B cell (primary cell): ENCODE measurements around the gene ZBTB32. TPM values are rescaled to one million over a fixed set of nuclear protein-coding genes. Genes with fewer than 3 reads are reported as not detected.

Experiments
- ATAC-seq: fragments of 200-7000 bp; cut with Tn5 transposase; one replicate; pipeline ENCODE4 v1.10.0; 2021; ENCODE audit warnings: low read depth, mild to moderate bottlenecking, moderate number of reproducible peaks, moderate library complexity
- CTCF ChIA-PET: fragments of 350-600 bp; sonication (Branson Sonifier 250); formaldehyde crosslinking; loops from one replicate; lab custom pipeline; 2021; ENCODE audit warnings: antibody characterized with exemption, inconsistent platforms; lab: Charles Lee
- POLR2A ChIA-PET: fragments of 350-600 bp; sonication (Branson Sonifier 250); formaldehyde crosslinking; loops from one replicate; lab custom pipeline; 2021; ENCODE audit warnings: antibody characterized with exemption; lab: Charles Lee
- DNase-seq: peaks from one replicate; pipeline ENCODE4 v3.0.0; 2013
- H2AFZ ChIP-seq: 2 replicates; pipeline ENCODE4 v1.6.1; 2012; ENCODE audit warnings: mild to moderate bottlenecking, low read depth, low read length; ENCODE audit not compliant: insufficient read depth, poor library complexity, severe bottlenecking
- H3K27ac ChIP-seq, 2 donors: 1 replicate in 1 of 2; 2 replicates in 1 of 2; pipeline ENCODE4 v1.5.1; 2012 to 2013; ENCODE audit warnings: low read length in 2 of 2, mild to moderate bottlenecking in 2 of 2, moderate library complexity in 1 of 2
- H3K27me3 ChIP-seq, 4 experiments: fragments of 200-600 bp in 1 of 4; sonication (generic) in 1 of 4; replicated peaks in 1 of 4; 1 replicate in 2 of 4; 2 replicates in 2 of 4; pipeline versions ENCODE4 v1.6.1 to v1.7.0; 2013 to 2016; ENCODE audit warnings: low read length in 3 of 4, mild to moderate bottlenecking in 2 of 4, mixed read lengths in 1 of 4, moderate library complexity in 1 of 4; ENCODE audit not compliant: insufficient read depth in 4 of 4, control insufficient read depth in 3 of 4; ENCODE audit errors: control extremely low read depth in 1 of 4
- H3K36me3 ChIP-seq, 2 experiments: replicated peaks in 1 of 2; 1 replicate in 1 of 2; 2 replicates in 1 of 2; pipeline versions ENCODE4 v1.6.1 to v1.7.1; 2013; ENCODE audit warnings: low read length in 1 of 2; ENCODE audit not compliant: insufficient read depth in 2 of 2, control insufficient read depth in 1 of 2; ENCODE audit errors: control extremely low read depth in 1 of 2, extremely low read depth in 1 of 2
- H3K4me1 ChIP-seq, 2 donors: fragments of 200-600 bp in 1 of 2; sonication (generic) in 1 of 2; 1 replicate in 1 of 2; 2 replicates in 1 of 2; pipeline versions ENCODE4 v1.5.1 to v1.6.1; 2013 to 2017; ENCODE audit warnings: low read length in 2 of 2; ENCODE audit not compliant: control insufficient read depth in 2 of 2, insufficient read depth in 2 of 2
- H3K4me2 ChIP-seq: replicated peaks from 2 replicates; pipeline ENCODE3; 2012; ENCODE audit warnings: mild to moderate bottlenecking, low read depth, low read length; ENCODE audit not compliant: poor library complexity, severe bottlenecking
- H3K4me3 ChIP-seq, 5 experiments: fragments of 200-600 bp in 1 of 5; sonication (generic) in 1 of 5; 1 replicate in 3 of 5; 2 replicates in 2 of 5; pipeline versions ENCODE4 v1.5.1 to v1.7.0; 2011 to 2016; ENCODE audit warnings: low read length in 4 of 5, mild to moderate bottlenecking in 4 of 5, low read depth in 2 of 5, control low read depth in 1 of 5, moderate library complexity in 1 of 5; ENCODE audit not compliant: insufficient read depth in 1 of 5; ENCODE audit errors: control extremely low read depth in 1 of 5, extremely low read depth in 1 of 5
- H3K79me2 ChIP-seq: fragments of 200-600 bp; sonication (generic); one replicate; pipeline ENCODE4 v1.6.0; 2016; ENCODE audit warnings: low read length; ENCODE audit not compliant: control insufficient read depth, insufficient read depth
- H3K9ac ChIP-seq: fragments of 200-600 bp; sonication (generic); 2 replicates; pipeline ENCODE4 v1.6.1; 2017; ENCODE audit warnings: mild to moderate bottlenecking, low read length, moderate library complexity
- H3K9me3 ChIP-seq, 3 donors: one replicate each; pipeline versions ENCODE4 v1.6.1 to v1.7.1; 2013; ENCODE audit warnings: low read length in 2 of 3; ENCODE audit not compliant: control insufficient read depth in 2 of 3, insufficient read depth in 1 of 3; ENCODE audit errors: control extremely low read depth in 1 of 3
- H4K20me1 ChIP-seq: 2 replicates; pipeline ENCODE4 v1.6.0; 2012; ENCODE audit warnings: mild to moderate bottlenecking, low read length; ENCODE audit not compliant: insufficient read depth, control insufficient read depth, poor library complexity, severe bottlenecking
- H3K27ac Mint-ChIP-seq: one replicate; pipeline ENCODE4 v1.8.0; 2021; ENCODE audit warnings: mixed read lengths
- H3K27me3 Mint-ChIP-seq: one replicate; pipeline ENCODE4 v1.8.0; 2021; ENCODE audit warnings: mixed read lengths
- H3K4me1 Mint-ChIP-seq: one replicate; pipeline ENCODE4 v1.8.0; 2021; ENCODE audit warnings: mixed read lengths
- H3K4me3 Mint-ChIP-seq: one replicate; pipeline ENCODE4 v1.8.0; 2021; ENCODE audit warnings: mixed read lengths
- H3K9me3 Mint-ChIP-seq: one replicate; pipeline ENCODE4 v1.8.0; 2022; ENCODE audit warnings: mixed read lengths; ENCODE audit not compliant: insufficient read depth
- CTCF ChIP-seq: fragments of 200-600 bp; IDR thresholded peaks from one replicate; pipeline ENCODE4 v1.8.0; 2022; ENCODE audit warnings: antibody characterized with exemption, mild to moderate bottlenecking
- EZH2 ChIP-seq: IDR thresholded peaks from 2 replicates; pipeline ENCODE4 v1.6.1; 2012; ENCODE audit warnings: borderline replicate concordance, low read depth, mild to moderate bottlenecking, moderate library complexity, low read length; ENCODE audit not compliant: insufficient read depth, poor library complexity, severe bottlenecking
- WGBS: methylation state at CpG from one replicate; pipeline ENCODE4 v1.1.5; 2013; ENCODE audit warnings: missing lambda C conversion rate; ENCODE audit not compliant: insufficient coverage; 5-methylcytosine and 5-hydroxymethylcytosine counted together
- intact Hi-C: fragments of 100-400 bp; cut with micrococcal nuclease; formaldehyde crosslinking; loops from one replicate; pipeline ENCODE4 v1.10.0; 2022
- polyA plus RNA-seq: library from polyadenylated mRNA; depleted of rRNA; stranded (reverse); fragments of >200 nt; gene quantifications from 2 replicates; pipeline ENCODE4 v1.2.3, GENCODE V29; 2012
- total RNA-seq, 2 donors: library from RNA; stranded (reverse); fragments of 120-200 nt in 1 of 2; gene quantifications; 1 replicate in 1 of 2; 2 replicates in 1 of 2; pipeline versions ENCODE4 v1.2.3 to v1.2.4, GENCODE V29; 2013 to 2022

Gene ZBTB32
- total and polyA plus RNA-seq, 2 donors (not counting 1 experiment from before 2014, with no cell fraction given) = 18.9 to 28.1 TPM

GRCh38 chr19:35764432-35765315 lies 60.3 kb downstream of the ZBTB32 start:
- Mint-ChIP-seq H3K9me3 (no peaks in the 10 kb centered on the region), H3K4me1 (peaks cover 4% of the 10 kb centered on the region), H3K27ac (no peak overlapping the region), H3K27me3 (no peaks in the 10 kb centered on the region), H3K4me3 (no peak overlapping the region)
- intact Hi-C loops = no loop called here
- H3K27me3 ChIP-seq = no peaks in the 10 kb centered on the region
- TF ChIP-seq EZH2 = no peak
- no peak for TF ChIP-seq CTCF
- H3K9me3 ChIP-seq = no peaks in the 10 kb centered on the region
- H3K4me3 ChIP-seq = no peak overlapping the region
- no peak for DNase-seq
- ATAC-seq = no peak
- H3K9ac ChIP-seq = no peak overlapping the region
- H3K79me2 ChIP-seq = peaks cover 14% of the 10 kb centered on the region
- H2AFZ ChIP-seq = no peak overlapping the region
- no peaks in the 10 kb centered on the region for H3K4me1 ChIP-seq
- H3K36me3 ChIP-seq = peaks cover 0 to 21% of the 10 kb centered on the region in 2 experiments
- ChIA-PET POLR2A (no interaction called here), CTCF (no interaction called here)
- no peaks in the 10 kb centered on the region for H4K20me1 ChIP-seq
- H3K4me2 ChIP-seq = no peak overlapping the region
- 98% methylated on average over 14 of the region's 17 CpGs for whole genome bisulfite sequencing
- H3K27ac ChIP-seq = no peak overlapping the region

Other genes with a start within 250 kb of the ZBTB32 start
- gene KRTDAP, start 214.1 kb upstream of the ZBTB32 start, total RNA-seq = not detected in 2 replicates
- gene KRTDAP, start 214.1 kb upstream of the ZBTB32 start, polyA plus RNA-seq = not detected in 2 replicates
- gene DMKN, start 190.9 kb upstream of the ZBTB32 start, total RNA-seq = 1.8 and 4.5 TPM in 2 replicates
- 0.58 and 1.6 TPM in 2 replicates for gene DMKN, start 190.9 kb upstream of the ZBTB32 start, polyA plus RNA-seq
- gene SBSN, start 176.2 kb upstream of the ZBTB32 start, total RNA-seq = not detected in 2 replicates
- gene SBSN, start 176.2 kb upstream of the ZBTB32 start, polyA plus RNA-seq = not detected in 2 replicates
- gene GAPDHS, start 171.1 kb upstream of the ZBTB32 start, total RNA-seq = not detected in 2 replicates
- gene GAPDHS, start 171.1 kb upstream of the ZBTB32 start, polyA plus RNA-seq = not detected in 2 replicates
- gene TMEM147, start 158.9 kb upstream of the ZBTB32 start, total RNA-seq = 39.8 and 41.6 TPM in 2 replicates
- 61.6 and 68.9 TPM in 2 replicates for gene TMEM147, start 158.9 kb upstream of the ZBTB32 start, polyA plus RNA-seq
- gene ATP4A, start 140.9 kb upstream of the ZBTB32 start, total RNA-seq = not detected in 2 replicates
- gene ATP4A, start 140.9 kb upstream of the ZBTB32 start, polyA plus RNA-seq = not detected in 2 replicates
- not detected in 2 replicates for gene PMIS2, start 118.4 kb upstream of the ZBTB32 start, total RNA-seq
- gene PMIS2, start 118.4 kb upstream of the ZBTB32 start, polyA plus RNA-seq = not detected in 2 replicates
- 32.2 and 35.3 TPM in 2 replicates for gene HAUS5, start 91.8 kb upstream of the ZBTB32 start, total RNA-seq
- gene HAUS5, start 91.8 kb upstream of the ZBTB32 start, polyA plus RNA-seq = 42.8 and 52.3 TPM in 2 replicates
- gene RBM42, start 75.5 kb upstream of the ZBTB32 start, total RNA-seq = 52.0 and 52.7 TPM in 2 replicates
- gene RBM42, start 75.5 kb upstream of the ZBTB32 start, polyA plus RNA-seq = 42.1 and 42.9 TPM in 2 replicates
- gene ETV2, start 62.8 kb upstream of the ZBTB32 start, total RNA-seq = 0.42 and 1.3 TPM in 2 replicates
- 0.20 and 0.49 TPM in 2 replicates for gene ETV2, start 62.8 kb upstream of the ZBTB32 start, polyA plus RNA-seq
- gene COX6B1, start 56.2 kb upstream of the ZBTB32 start, total RNA-seq = 214 and 215 TPM in 2 replicates
- 202 and 387 TPM in 2 replicates for gene COX6B1, start 56.2 kb upstream of the ZBTB32 start, polyA plus RNA-seq
- gene UPK1A, start 38.0 kb upstream of the ZBTB32 start, total RNA-seq = not detected in 2 replicates
- 0.16 and 0.17 TPM in 2 replicates for gene UPK1A, start 38.0 kb upstream of the ZBTB32 start, polyA plus RNA-seq
- gene KMT2B, start 13.4 kb downstream of the ZBTB32 start, total RNA-seq = 84.5 and 85.6 TPM in 2 replicates
- gene KMT2B, start 13.4 kb downstream of the ZBTB32 start, polyA plus RNA-seq = 96.9 and 106 TPM in 2 replicates
- 245 and 248 TPM in 2 replicates for gene IGFLR1, start 37.9 kb downstream of the ZBTB32 start, total RNA-seq
- gene IGFLR1, start 37.9 kb downstream of the ZBTB32 start, polyA plus RNA-seq = 110 and 130 TPM in 2 replicates
- gene U2AF1L4, start 40.9 kb downstream of the ZBTB32 start, total RNA-seq = 62.1 and 62.7 TPM in 2 replicates
- 89.7 and 170 TPM in 2 replicates for gene U2AF1L4, start 40.9 kb downstream of the ZBTB32 start, polyA plus RNA-seq
- 29.1 and 36.4 TPM in 2 replicates for gene PSENEN, start 41.1 kb downstream of the ZBTB32 start, total RNA-seq
- gene PSENEN, start 41.1 kb downstream of the ZBTB32 start, polyA plus RNA-seq = 11.7 and 17.7 TPM in 2 replicates
- gene LIN37, start 44.0 kb downstream of the ZBTB32 start, total RNA-seq = 22.3 and 22.8 TPM in 2 replicates
- gene LIN37, start 44.0 kb downstream of the ZBTB32 start, polyA plus RNA-seq = 64.1 and 76.1 TPM in 2 replicates
- gene HSPB6, start 52.5 kb downstream of the ZBTB32 start, total RNA-seq = not detected in 2 replicates
- gene HSPB6, start 52.5 kb downstream of the ZBTB32 start, polyA plus RNA-seq = not detected in 2 replicates
- 61.0 and 65.6 TPM in 2 replicates for gene PROSER3, start 53.6 kb downstream of the ZBTB32 start, total RNA-seq
- 26.0 and 30.7 TPM in 2 replicates for gene PROSER3, start 53.6 kb downstream of the ZBTB32 start, polyA plus RNA-seq
- 18.2 and 21.6 TPM in 2 replicates for gene ARHGAP33, start 71.0 kb downstream of the ZBTB32 start, total RNA-seq
- 27.8 and 28.7 TPM in 2 replicates for gene ARHGAP33, start 71.0 kb downstream of the ZBTB32 start, polyA plus RNA-seq
- not detected in 2 replicates for gene PRODH2, start 108.3 kb downstream of the ZBTB32 start, total RNA-seq
- not detected in 2 replicates for gene PRODH2, start 108.3 kb downstream of the ZBTB32 start, polyA plus RNA-seq
- not detected in 2 replicates for gene NPHS1, start 147.9 kb downstream of the ZBTB32 start, total RNA-seq
- gene NPHS1, start 147.9 kb downstream of the ZBTB32 start, polyA plus RNA-seq = not detected in 2 replicates
- not detected in 2 replicates for gene KIRREL2, start 152.4 kb downstream of the ZBTB32 start, total RNA-seq
- not detected in 2 replicates for gene KIRREL2, start 152.4 kb downstream of the ZBTB32 start, polyA plus RNA-seq
- not detected in 2 replicates for gene APLP1, start 164.0 kb downstream of the ZBTB32 start, total RNA-seq
- gene APLP1, start 164.0 kb downstream of the ZBTB32 start, polyA plus RNA-seq = 0.06 TPM in 1 of 2 replicates, not detected in the other
- 272 and 276 TPM in 2 replicates for gene NFKBID, start 196.0 kb downstream of the ZBTB32 start, total RNA-seq
- gene NFKBID, start 196.0 kb downstream of the ZBTB32 start, polyA plus RNA-seq = 111 and 618 TPM in 2 replicates
- 2.9 and 4.8 TPM in 2 replicates for gene HCST, start 198.0 kb downstream of the ZBTB32 start, total RNA-seq
- 29.8 and 40.6 TPM in 2 replicates for gene HCST, start 198.0 kb downstream of the ZBTB32 start, polyA plus RNA-seq
- gene TYROBP, start 203.7 kb downstream of the ZBTB32 start, total RNA-seq = 2.7 and 3.3 TPM in 2 replicates
- 14.8 and 25.6 TPM in 2 replicates for gene TYROBP, start 203.7 kb downstream of the ZBTB32 start, polyA plus RNA-seq
- gene LRFN3, start 231.8 kb downstream of the ZBTB32 start, total RNA-seq = 1.6 and 2.1 TPM in 2 replicates
- 0.62 and 0.79 TPM in 2 replicates for gene LRFN3, start 231.8 kb downstream of the ZBTB32 start, polyA plus RNA-seq